ENCODE measurements around the gene GATD1. TPM values are rescaled to one million over a fixed set of nuclear protein-coding genes. Genes with fewer than 3 reads are reported as not detected.

The GATD1 gene
- total RNA-seq, 4 donors from 2014 or later, result 27.2 to 68.2 (median 46.0) TPM

GRCh38 chr11:795634-796564 is 18.6 kb upstream of the GATD1 start:
- H3K9me3 ChIP-seq, result no peaks in the 10 kb centered on the region
- no peak for TF ChIP-seq EP300 (IDR thresholded peaks at IDR 0.05)
- TF ChIP-seq CTCF (IDR thresholded peaks at IDR 0.05), result no peak
- WGBS, result 0% methylated on average over 1 of the region's 26 CpGs
- H3K4me3 ChIP-seq, result peak overlapping the region; percentile 72
- H3K36me3 ChIP-seq, result peaks cover 25% of the 10 kb centered on the region
- peak overlapping the region; percentile 78 for H3K27ac ChIP-seq
- H3K4me1 ChIP-seq, result peaks cover 44% of the 10 kb centered on the region
- DNase-seq (ENCODE audit: low spot score in 2 of 2), result peak in 1 of 2 donors; percentile 84
- H3K27me3 ChIP-seq, result no peaks in the 10 kb centered on the region

- peak overlapping the region; percentile 72 for H3K4me3 ChIP-seq
- no peaks in the 10 kb centered on the region for H3K9me3 ChIP-seq
- TF ChIP-seq CTCF (IDR thresholded peaks at IDR 0.05) (no peak), POLR2A (IDR thresholded peaks at IDR 0.05) (no peak), POLR2AphosphoS5 (IDR thresholded peaks at IDR 0.05) (no peak), EP300 (IDR thresholded peaks at IDR 0.05) (no peak)
- DNase-seq (ENCODE audit: low spot score in 2 of 2), result no peak
- no peaks in the 10 kb centered on the region for H3K27me3 ChIP-seq
- H3K4me1 ChIP-seq, result peaks cover 44% of the 10 kb centered on the region
- WGBS, result 19% methylated on average over 19 of the region's 38 CpGs
- H3K36me3 ChIP-seq, result peaks cover 16% of the 10 kb centered on the region
- peak overlapping the region; percentile 78 for H3K27ac ChIP-seq
Observed at GRCh38 chr11:794766-795633, 17.7 kb upstream of the GATD1 start.

GRCh38 chr11:794013-794765 is 16.9 kb upstream of the GATD1 start:
- 88% methylated on average over 16 of the region's 31 CpGs for WGBS
- no peak overlapping the region for H3K27ac ChIP-seq
- peaks cover 8% of the 10 kb centered on the region for H3K27me3 ChIP-seq
- peak overlapping the region; percentile 72 for H3K4me3 ChIP-seq
- H3K9me3 ChIP-seq, result no peaks in the 10 kb centered on the region
- no peak for DNase-seq (ENCODE audit: low spot score in 2 of 2)
- H3K4me1 ChIP-seq, result peaks cover 47% of the 10 kb centered on the region
- peaks cover 15% of the 10 kb centered on the region for H3K36me3 ChIP-seq
- TF ChIP-seq CTCF (IDR thresholded peaks at IDR 0.05) (no peak), POLR2A (IDR thresholded peaks at IDR 0.05) (no peak), EP300 (IDR thresholded peaks at IDR 0.05) (no peak), POLR2AphosphoS5 (IDR thresholded peaks at IDR 0.05) (no peak)

- Histone ChIP-seq H3K36me3 (peaks cover 15% of the 10 kb centered on the region), H3K27me3 (peaks cover 10% of the 10 kb centered on the region), H3K9me3 (no peaks in the 10 kb centered on the region), H3K4me3 (no peak overlapping the region), H3K4me1 (peaks cover 47% of the 10 kb centered on the region), H3K27ac (no peak overlapping the region)
- no peak for DNase-seq (ENCODE audit: low spot score in 2 of 2)
- 60% methylated on average over 1 of the region's 7 CpGs for WGBS
- TF ChIP-seq POLR2AphosphoS5 (IDR thresholded peaks at IDR 0.05) (no peak), CTCF (IDR thresholded peaks at IDR 0.05) (no peak), POLR2A (IDR thresholded peaks at IDR 0.05) (no peak), EP300 (IDR thresholded peaks at IDR 0.05) (no peak)
Observed at GRCh38 chr11:793556-793955, 16.3 kb upstream of the GATD1 start.
